ENCODE results near the gene CTNNA3. TPM values are rescaled to one million over a fixed set of nuclear protein-coding genes. Genes with fewer than 3 reads are reported as not detected.
A peak's percentile ranks its signal among the peaks of the same experiment; 100 is the strongest.

The CTNNA3 gene
- total RNA-seq, 1 donor from 2014 or later, result 159 TPM

DNA sequence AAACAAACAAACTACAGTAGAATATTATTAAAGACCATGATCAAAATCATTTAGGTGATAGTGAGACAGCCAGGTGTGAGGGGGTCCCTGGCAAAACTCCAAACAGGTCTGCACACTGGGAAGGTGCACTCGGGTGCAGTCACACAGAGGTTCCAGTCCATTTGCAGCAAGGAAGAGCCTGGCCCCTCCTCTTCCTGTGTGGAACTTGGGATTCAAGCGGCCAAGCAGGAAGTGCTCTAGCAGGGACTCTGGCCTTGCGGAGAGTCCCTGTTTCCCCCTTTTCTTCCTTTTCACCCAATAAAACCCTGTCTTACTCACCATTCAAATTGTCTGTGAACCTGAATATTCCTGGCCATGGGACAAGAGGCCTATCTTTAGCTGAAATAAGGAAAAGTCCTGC is 588.3 kb downstream of the CTNNA3 start:
- intact Hi-C loops (cut with micrococcal nuclease), result no loop called here
- no peaks in the 10 kb centered on the region for H3K27me3 ChIP-seq (ENCODE audit: low read depth)
- H3K4me3 ChIP-seq, result no peak overlapping the region
- no peaks in the 10 kb centered on the region for H3K36me3 ChIP-seq
- H3K4me1 ChIP-seq, result no peaks in the 10 kb centered on the region
- no peak overlapping the region for H3K27ac ChIP-seq (replicated peaks)
- no peaks in the 10 kb centered on the region for H3K9me3 ChIP-seq (replicated peaks)
- no peak for DNase-seq
- no peak for TF ChIP-seq CTCF (IDR thresholded peaks at IDR 0.05; ENCODE audit: borderline replicate concordance)

DNA sequence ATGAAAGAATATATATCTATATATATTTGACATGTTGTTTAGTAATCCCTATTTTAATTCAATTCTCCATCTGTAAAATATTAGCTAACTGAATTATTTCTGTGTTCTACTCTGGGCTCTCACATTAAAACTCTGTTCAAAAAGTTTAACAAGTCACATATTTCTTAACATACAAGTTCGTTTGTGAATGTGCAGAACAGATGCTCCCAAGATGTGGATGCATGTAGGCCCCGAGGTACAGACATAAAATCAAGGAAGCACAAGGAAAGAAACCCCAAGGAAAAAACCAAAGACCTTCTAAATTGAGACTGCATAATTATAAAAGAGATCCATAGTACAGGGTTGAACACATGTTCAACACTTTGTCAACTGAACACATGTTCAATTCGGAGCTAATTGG is 595.0 kb downstream of the CTNNA3 start:
- no peak for DNase-seq
- Histone ChIP-seq H3K36me3 (no peaks in the 10 kb centered on the region), H3K9me3 (replicated peaks) (no peaks in the 10 kb centered on the region), H3K4me3 (no peak overlapping the region), H3K27ac (replicated peaks) (no peak overlapping the region), H3K4me1 (no peaks in the 10 kb centered on the region), H3K27me3 (ENCODE audit: low read depth) (no peaks in the 10 kb centered on the region)
- intact Hi-C loops (cut with micrococcal nuclease), result no loop called here
- no peak for TF ChIP-seq CTCF (IDR thresholded peaks at IDR 0.05; ENCODE audit: borderline replicate concordance)

- Histone ChIP-seq H3K9me3 (replicated peaks) (no peaks in the 10 kb centered on the region), H3K27ac (replicated peaks) (no peak overlapping the region), H3K4me1 (no peaks in the 10 kb centered on the region), H3K4me3 (no peak overlapping the region), H3K27me3 (ENCODE audit: low read depth) (no peaks in the 10 kb centered on the region), H3K36me3 (no peaks in the 10 kb centered on the region)
- intact Hi-C loops (cut with micrococcal nuclease), result no loop called here
- DNase-seq, result no peak
- TF ChIP-seq CTCF (IDR thresholded peaks at IDR 0.05; ENCODE audit: borderline replicate concordance), result no peak
Measured at GRCh38 chr10:67098461-67098860, 597.5 kb downstream of the CTNNA3 start.

GRCh38 chr10:67095531-67095930 is 600.5 kb downstream of the CTNNA3 start:
- H3K27ac ChIP-seq (replicated peaks), result no peak overlapping the region
- H3K36me3 ChIP-seq, result no peaks in the 10 kb centered on the region
- intact Hi-C loops (cut with micrococcal nuclease), result no loop called here
- H3K27me3 ChIP-seq (ENCODE audit: low read depth), result no peaks in the 10 kb centered on the region
- no peaks in the 10 kb centered on the region for H3K9me3 ChIP-seq (replicated peaks)
- peaks cover 10% of the 10 kb centered on the region for H3K4me1 ChIP-seq
- H3K4me3 ChIP-seq, result no peak overlapping the region
- no peak for DNase-seq
- no peak for TF ChIP-seq CTCF (IDR thresholded peaks at IDR 0.05; ENCODE audit: borderline replicate concordance)

- Histone ChIP-seq H3K27me3 (ENCODE audit: low read depth) (no peaks in the 10 kb centered on the region), H3K4me3 (no peak overlapping the region), H3K9me3 (replicated peaks) (no peaks in the 10 kb centered on the region), H3K4me1 (peaks cover 38% of the 10 kb centered on the region), H3K36me3 (no peaks in the 10 kb centered on the region), H3K27ac (replicated peaks) (peak overlapping the region; percentile 66)
- DNase-seq, result no peak
- intact Hi-C loops (cut with micrococcal nuclease), result no loop called here
- TF ChIP-seq CTCF (IDR thresholded peaks at IDR 0.05; ENCODE audit: borderline replicate concordance), result no peak
Measured at GRCh38 chr10:67088036-67088435, 608.0 kb downstream of the CTNNA3 start.

- Histone ChIP-seq H3K36me3 (no peaks in the 10 kb centered on the region), H3K4me3 (peak overlapping the region; percentile 3), H3K4me1 (peaks cover 38% of the 10 kb centered on the region), H3K27me3 (ENCODE audit: low read depth) (no peaks in the 10 kb centered on the region), H3K27ac (replicated peaks) (peak overlapping the region; percentile 66), H3K9me3 (replicated peaks) (no peaks in the 10 kb centered on the region)
- no peak for DNase-seq
- intact Hi-C loops (cut with micrococcal nuclease), result no loop called here
- TF ChIP-seq CTCF (IDR thresholded peaks at IDR 0.05; ENCODE audit: borderline replicate concordance), result no peak
Measured at GRCh38 chr10:67087135-67087425, 608.9 kb downstream of the CTNNA3 start.
